Measurements from ENCODE around the gene TMEM35A.

TMEM35A gene

GRCh38 chrX:101081231-101081630 lies 2.6 kb downstream of the TMEM35A start:
- no CpG with 5 or more reads among the region's 3 CpGs for WGBS, 2 donors (ENCODE audit: extremely low coverage in 2 of 2, insufficient read length in 2 of 2, insufficient replicate concordance in 1 of 2)
- H3K23ac ChIP-seq (ENCODE audit: low read depth, low read length, poor library complexity): no peak overlapping the region

GRCh38 chrX:101091817-101092216 lies 13.1 kb downstream of the TMEM35A start:
- Histone ChIP-seq H2BK120ac (ENCODE audit: low read depth, low read length) (no peak overlapping the region), H3K4me1 (ENCODE audit: control insufficient read depth in 2 of 2, insufficient read depth in 1 of 2, low read depth in 1 of 2, low read length in 2 of 2) (no peaks in the 10 kb centered on the region), H3K27ac (replicated peaks; ENCODE audit: low read length) (no peak overlapping the region), H2AFZ (ENCODE audit: low read length) (no peak overlapping the region), H3K36me3 (replicated peaks in 1 of 2; ENCODE audit: control insufficient read depth in 2 of 2, insufficient read depth in 2 of 2, low read length in 2 of 2) (no peaks in the 10 kb centered on the region), H4K91ac (ENCODE audit: low read depth, low read length, poor library complexity) (no peak overlapping the region), H3K4me3 (ENCODE audit: low read length in 2 of 2) (no peak overlapping the region), H2BK15ac (ENCODE audit: low read length) (no peak overlapping the region), H2AK5ac (ENCODE audit: low read depth, low read length) (no peak overlapping the region), H3K9me3 (replicated peaks in 1 of 2; ENCODE audit: control insufficient read depth in 2 of 2, insufficient read depth in 1 of 2, low read depth in 1 of 2, low read length in 2 of 2) (no peaks in the 10 kb centered on the region), H3K9ac (ENCODE audit: low read depth, low read length, poor library complexity) (no peak overlapping the region), H3K18ac (ENCODE audit: low read length) (no peak overlapping the region), H3K4ac (ENCODE audit: low read length) (no peak overlapping the region), H3K27me3 (ENCODE audit: control insufficient read depth in 3 of 3, insufficient read depth in 3 of 3, low read depth in 1 of 3, low read length in 3 of 3) (no peaks in the 10 kb centered on the region), H3K23ac (ENCODE audit: low read depth, low read length, poor library complexity) (no peak overlapping the region), H3K79me1 (ENCODE audit: low read depth, low read length) (no peaks in the 10 kb centered on the region), H4K8ac (ENCODE audit: low read depth, low read length) (no peak overlapping the region), H3K4me2 (ENCODE audit: insufficient read depth, low read length, poor library complexity, severe bottlenecking) (no peak overlapping the region), H3K14ac (ENCODE audit: low read length) (no peak overlapping the region), H2BK12ac (ENCODE audit: low read length) (no peak overlapping the region), H2BK5ac (ENCODE audit: low read length) (no peak overlapping the region)
- DNase-seq (ENCODE audit: low spot score): no peak
- WGBS, 2 donors (ENCODE audit: extremely low coverage in 2 of 2, insufficient read length in 2 of 2, insufficient replicate concordance in 1 of 2): no CpG with 5 or more reads among the region's 1 CpG

More at GRCh38 chrX:101081231-101081630, 2.6 kb downstream of the TMEM35A start:
- Histone ChIP-seq H3K27ac (replicated peaks; ENCODE audit: low read length) (no peak overlapping the region), H4K91ac (ENCODE audit: low read depth, low read length, poor library complexity) (no peak overlapping the region), H2BK120ac (ENCODE audit: low read depth, low read length) (no peak overlapping the region), H2BK15ac (ENCODE audit: low read length) (no peak overlapping the region), H2BK12ac (ENCODE audit: low read length) (no peak overlapping the region), H3K4ac (ENCODE audit: low read length) (no peak overlapping the region), H3K79me1 (ENCODE audit: low read depth, low read length) (peaks cover 1% of the 10 kb centered on the region), H2AK5ac (ENCODE audit: low read depth, low read length) (no peak overlapping the region), H4K8ac (ENCODE audit: low read depth, low read length) (no peak overlapping the region), H2BK5ac (ENCODE audit: low read length) (no peak overlapping the region), H3K14ac (ENCODE audit: low read length) (no peak overlapping the region), H3K4me1 (ENCODE audit: control insufficient read depth in 2 of 2, insufficient read depth in 1 of 2, low read depth in 1 of 2, low read length in 2 of 2) (peaks cover 6% of the 10 kb centered on the region in 2 donors), H3K9ac (ENCODE audit: low read depth, low read length, poor library complexity) (no peak overlapping the region), H2AFZ (ENCODE audit: low read length) (no peak overlapping the region), H3K4me3 (ENCODE audit: low read length in 2 of 2) (no peak overlapping the region), H3K9me3 (replicated peaks in 1 of 2; ENCODE audit: control insufficient read depth in 2 of 2, insufficient read depth in 1 of 2, low read depth in 1 of 2, low read length in 2 of 2) (no peaks in the 10 kb centered on the region), H3K27me3 (ENCODE audit: control insufficient read depth in 3 of 3, insufficient read depth in 3 of 3, low read depth in 1 of 3, low read length in 3 of 3) (no peaks in the 10 kb centered on the region), H3K36me3 (replicated peaks in 1 of 2; ENCODE audit: control insufficient read depth in 2 of 2, insufficient read depth in 2 of 2, low read length in 2 of 2) (no peaks in the 10 kb centered on the region), H3K18ac (ENCODE audit: low read length) (no peak overlapping the region), H3K4me2 (ENCODE audit: insufficient read depth, low read length, poor library complexity, severe bottlenecking) (no peak overlapping the region)
- no peak for DNase-seq (ENCODE audit: low spot score)

DNA sequence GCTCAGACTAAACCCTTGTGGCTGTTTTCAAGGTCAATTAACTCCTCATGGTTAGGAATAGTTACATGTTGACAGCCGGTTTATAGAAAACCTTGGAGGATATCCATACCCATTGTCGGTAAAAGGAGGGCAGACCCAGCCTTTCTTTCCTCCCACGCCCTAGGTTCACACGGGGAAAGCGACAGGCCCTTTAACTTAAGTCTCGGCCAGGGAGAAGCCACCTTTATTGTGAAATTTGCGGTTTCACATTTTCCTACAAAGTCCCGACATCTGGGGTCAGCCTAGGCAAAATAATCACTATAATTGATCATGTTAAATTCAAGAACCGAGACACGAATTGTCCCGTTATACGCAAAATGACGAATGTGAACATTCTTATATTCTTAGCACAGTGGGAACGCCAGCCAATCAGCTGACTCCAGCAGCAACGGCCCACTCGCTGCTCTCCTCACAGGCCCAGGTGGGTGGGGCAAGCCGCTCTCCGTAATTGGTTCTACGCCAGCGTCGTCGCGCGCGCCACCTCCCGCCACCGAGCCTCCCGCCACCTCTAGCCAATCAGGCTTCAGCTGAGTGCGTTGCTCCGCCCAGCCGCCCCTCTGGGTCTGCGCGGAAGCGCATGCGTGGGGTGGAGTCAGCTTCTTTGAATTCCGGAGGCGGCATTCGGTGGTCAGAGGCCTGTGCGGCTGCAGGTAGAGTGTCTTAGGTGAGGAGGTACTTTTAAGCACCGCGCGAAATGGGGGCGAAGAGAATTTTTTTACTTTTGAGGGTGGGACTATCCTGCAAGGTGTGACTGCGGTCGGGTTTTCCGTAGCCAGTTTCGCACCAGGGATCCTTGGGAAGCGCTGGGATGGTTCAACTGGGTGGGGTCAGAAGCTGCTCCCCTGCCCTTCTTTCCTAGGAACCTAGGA lies 19.1 kb downstream of the TMEM35A start, which contains the start of gene CENPI:
Gene CENPI (plus strand): TSS at position 659 of the 908 bp plus-strand sequence. CDS start 2,867 bp downstream, outside the sequence.
- Histone ChIP-seq H3K27me3 (ENCODE audit: control insufficient read depth in 3 of 3, insufficient read depth in 3 of 3, low read depth in 1 of 3, low read length in 3 of 3) (no peaks in the 10 kb centered on the region), H3K23ac (ENCODE audit: low read depth, low read length, poor library complexity) (no peak within 1 kb of the TSS), H3K4ac (ENCODE audit: low read length) (no peak within 1 kb of the TSS), H4K8ac (ENCODE audit: low read depth, low read length) (no peak within 1 kb of the TSS), H2BK15ac (ENCODE audit: low read length) (no peak within 1 kb of the TSS), H3K4me1 (ENCODE audit: control insufficient read depth in 2 of 2, insufficient read depth in 1 of 2, low read depth in 1 of 2, low read length in 2 of 2) (peaks cover 0 to 3% of the 10 kb centered on the region in 2 donors), H3K9ac (ENCODE audit: low read depth, low read length, poor library complexity) (no peak within 1 kb of the TSS), H2AK5ac (ENCODE audit: low read depth, low read length) (no peak within 1 kb of the TSS), H4K91ac (ENCODE audit: low read depth, low read length, poor library complexity) (no peak within 1 kb of the TSS), H2AFZ (ENCODE audit: low read length) (peak within 1 kb of the TSS; percentile 54), H2BK120ac (ENCODE audit: low read depth, low read length) (no peak within 1 kb of the TSS), H3K36me3 (replicated peaks in 1 of 2; ENCODE audit: control insufficient read depth in 2 of 2, insufficient read depth in 2 of 2, low read length in 2 of 2) (peaks cover 0 to 26% of the 10 kb centered on the region in 2 donors), H2BK5ac (ENCODE audit: low read length) (no peak within 1 kb of the TSS), H3K18ac (ENCODE audit: low read length) (no peak within 1 kb of the TSS), H3K14ac (ENCODE audit: low read length) (no peak within 1 kb of the TSS), H3K27ac (replicated peaks; ENCODE audit: low read length) (no peak within 1 kb of the TSS), H2BK12ac (ENCODE audit: low read length) (no peak within 1 kb of the TSS), H3K4me3 (ENCODE audit: low read length in 2 of 2) (peak within 1 kb of the TSS; percentile 63 to 90), H3K4me2 (ENCODE audit: insufficient read depth, low read length, poor library complexity, severe bottlenecking) (peak within 1 kb of the TSS; percentile 32), H3K9me3 (replicated peaks in 1 of 2; ENCODE audit: control insufficient read depth in 2 of 2, insufficient read depth in 1 of 2, low read depth in 1 of 2, low read length in 2 of 2) (no peaks in the 10 kb centered on the region), H3K79me1 (ENCODE audit: low read depth, low read length) (peaks cover 3% of the 10 kb centered on the region)
- WGBS, 2 donors (ENCODE audit: extremely low coverage in 2 of 2, insufficient read length in 2 of 2, insufficient replicate concordance in 1 of 2): no CpG with 5 or more reads among the region's 48 CpGs
- peak; percentile 82 for DNase-seq (ENCODE audit: low spot score)

DNA sequence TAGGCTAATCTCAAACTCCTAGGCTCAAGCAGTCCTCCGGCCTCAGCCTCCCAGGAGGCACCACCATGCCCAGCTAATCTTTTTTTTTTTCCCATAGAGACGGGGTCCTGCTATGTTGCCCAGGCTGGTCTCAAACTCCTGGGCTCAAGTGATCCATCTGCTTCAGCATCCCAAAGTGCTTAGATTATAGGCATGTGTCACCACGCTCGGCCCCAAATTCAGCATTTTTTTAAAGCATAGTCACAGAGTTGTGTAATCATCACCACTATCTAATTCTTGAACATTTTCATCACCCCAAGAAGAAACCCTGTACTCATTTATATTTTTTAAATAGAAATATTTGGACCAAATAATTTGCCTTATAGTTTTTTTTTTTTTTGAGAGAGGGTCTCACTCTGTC lies 29.6 kb downstream of the TMEM35A start:
- Histone ChIP-seq H4K91ac (ENCODE audit: low read depth, low read length, poor library complexity) (no peak overlapping the region), H3K9me3 (replicated peaks in 1 of 2; ENCODE audit: control insufficient read depth in 2 of 2, insufficient read depth in 1 of 2, low read depth in 1 of 2, low read length in 2 of 2) (no peaks in the 10 kb centered on the region), H3K4me2 (ENCODE audit: insufficient read depth, low read length, poor library complexity, severe bottlenecking) (no peak overlapping the region), H3K4me3 (ENCODE audit: low read length in 2 of 2) (no peak overlapping the region), H3K9ac (ENCODE audit: low read depth, low read length, poor library complexity) (no peak overlapping the region), H2AFZ (ENCODE audit: low read length) (no peak overlapping the region), H2BK120ac (ENCODE audit: low read depth, low read length) (no peak overlapping the region), H3K23ac (ENCODE audit: low read depth, low read length, poor library complexity) (no peak overlapping the region), H3K4me1 (ENCODE audit: control insufficient read depth in 2 of 2, insufficient read depth in 1 of 2, low read depth in 1 of 2, low read length in 2 of 2) (no peaks in the 10 kb centered on the region), H3K27ac (replicated peaks; ENCODE audit: low read length) (no peak overlapping the region), H3K14ac (ENCODE audit: low read length) (no peak overlapping the region), H3K36me3 (replicated peaks in 1 of 2; ENCODE audit: control insufficient read depth in 2 of 2, insufficient read depth in 2 of 2, low read length in 2 of 2) (peaks cover 2 to 73% of the 10 kb centered on the region in 2 donors), H3K79me1 (ENCODE audit: low read depth, low read length) (no peaks in the 10 kb centered on the region), H2AK5ac (ENCODE audit: low read depth, low read length) (no peak overlapping the region), H3K18ac (ENCODE audit: low read length) (no peak overlapping the region), H4K8ac (ENCODE audit: low read depth, low read length) (no peak overlapping the region), H2BK5ac (ENCODE audit: low read length) (no peak overlapping the region), H3K4ac (ENCODE audit: low read length) (no peak overlapping the region), H3K27me3 (ENCODE audit: control insufficient read depth in 3 of 3, insufficient read depth in 3 of 3, low read depth in 1 of 3, low read length in 3 of 3) (no peaks in the 10 kb centered on the region), H2BK12ac (ENCODE audit: low read length) (no peak overlapping the region), H2BK15ac (ENCODE audit: low read length) (no peak overlapping the region)
- WGBS, 2 donors (ENCODE audit: extremely low coverage in 2 of 2, insufficient read length in 2 of 2, insufficient replicate concordance in 1 of 2): no CpG with 5 or more reads among the region's 4 CpGs
- DNase-seq (ENCODE audit: low spot score): no peak
